ENCODE measurements around the gene RBMS3. TPM values are rescaled to one million over a fixed set of nuclear protein-coding genes. Genes with fewer than 3 reads are reported as not detected.

The RBMS3 gene
- total and polyA plus RNA-seq, 2 of the 8 experiments (the other 6 are each of a cell fraction or from before 2014, with no cell fraction given), result 3.7 to 6.9 TPM

- Histone ChIP-seq H3K4ac (replicated peaks; ENCODE audit: insufficient read length, low read depth, low read length) (no peak overlapping the region), H2AFZ (ENCODE audit: low read length) (no peak overlapping the region), H2BK5ac (ENCODE audit: low read depth, low read length) (no peak overlapping the region), H4K91ac (replicated peaks; ENCODE audit: insufficient read length, low read length) (no peak overlapping the region), H3K23ac (ENCODE audit: insufficient read length) (no peak overlapping the region), H3K56ac (replicated peaks; ENCODE audit: insufficient read length, low read depth, low read length) (no peak overlapping the region), H3K36me3 (ENCODE audit: control insufficient read depth in 2 of 4, insufficient read depth in 4 of 4, low read length in 3 of 4) (no peaks in the 10 kb centered on the region), H2BK20ac (ENCODE audit: low read length) (no peak overlapping the region), H3K4me2 (ENCODE audit: insufficient read depth in 1 of 2, low read depth in 2 of 2, low read length in 2 of 2) (no peak overlapping the region), H3K14ac (ENCODE audit: insufficient read length) (no peak overlapping the region), H2BK15ac (ENCODE audit: low read length) (no peak overlapping the region), H3K23me2 (ENCODE audit: low read depth, low read length) (no peaks in the 10 kb centered on the region), H3K9me3 (ENCODE audit: insufficient read depth in 2 of 2, low read depth in 1 of 2, low read length in 1 of 2) (no peaks in the 10 kb centered on the region), H3K79me2 (ENCODE audit: control insufficient read depth in 1 of 2, insufficient read depth in 2 of 2, low read length in 2 of 2) (no peaks in the 10 kb centered on the region), H2AK5ac (ENCODE audit: low read depth, low read length) (no peak overlapping the region), H3K4me1 (replicated peaks in 1 of 4; ENCODE audit: control insufficient read depth in 3 of 4, insufficient read depth in 4 of 4, low read length in 3 of 4) (peaks cover 0 to 4% (median 1%) of the 10 kb centered on the region in 4 experiments; a peak in 2 of 7 replicates), H2BK12ac (ENCODE audit: low read depth, low read length) (no peak overlapping the region), H3K9ac (replicated peaks in 1 of 4; ENCODE audit: extremely low read depth in 1 of 4, low read depth in 3 of 4, low read length in 3 of 4) (no peak overlapping the region), H3K4me3 (ENCODE audit: extremely low read depth in 1 of 4, insufficient read depth in 2 of 4, low read depth in 3 of 4, low read length in 4 of 4) (no peak overlapping the region), H4K20me1 (replicated peaks in 1 of 2; ENCODE audit: control insufficient read depth in 1 of 2, insufficient read depth in 2 of 2, low read length in 2 of 2) (no peaks in the 10 kb centered on the region), H4K5ac (ENCODE audit: insufficient read length, low read depth, low read length) (no peak overlapping the region), H4K8ac (ENCODE audit: extremely low read depth, insufficient read depth, low read length) (no peak overlapping the region), H3K27ac (ENCODE audit: low read depth, low read length) (no peak overlapping the region), H3K27me3 (replicated peaks in 1 of 4; ENCODE audit: control insufficient read depth in 3 of 4, extremely low read depth in 1 of 4, insufficient read depth in 3 of 4, low read length in 3 of 4) (no peaks in the 10 kb centered on the region), H2BK120ac (replicated peaks; ENCODE audit: low read depth, low read length) (no peak overlapping the region), H3K18ac (ENCODE audit: extremely low read depth, low read length) (no peak overlapping the region), H3K79me1 (ENCODE audit: low read depth, low read length) (no peaks in the 10 kb centered on the region)
- FAIRE-seq, result no peak
- ChIA-PET POLR2A (ENCODE audit: partially characterized antibody) (no interaction called here), CTCF (ENCODE audit: partially characterized antibody) (no interaction called here)
- WGBS, 2 experiments (ENCODE audit: extremely low coverage in 1 of 2, insufficient coverage in 1 of 2, insufficient read length in 1 of 2, insufficient replicate concordance in 2 of 2, low coverage in 1 of 2, low lambda C conversion rate in 2 of 2, missing lambda C conversion rate in 1 of 2), result 69% methylated on average over 2 of the region's 2 CpGs; no CpG with 5 or more reads in 1 of the 2 experiments
- no peak for DNase-seq (ENCODE audit: low read depth in 1 of 2, low spot score in 2 of 2)
- TF ChIP-seq CTBP2 (IDR thresholded peaks at IDR 0.05; ENCODE audit: borderline replicate concordance, insufficient read depth, insufficient read length, low read length) (no peak), SUZ12 (IDR thresholded peaks at IDR 0.05; ENCODE audit: low read length) (no peak), CREB1 (IDR thresholded peaks at IDR 0.05) (no peak), POLR2A (IDR thresholded peaks at IDR 0.05; ENCODE audit: control extremely low read depth in 1 of 2, low read depth in 2 of 2, low read length in 2 of 2) (no peak), EZH2 (IDR thresholded peaks at IDR 0.05; ENCODE audit: low read depth, low read length, severe bottlenecking) (no peak), RFX5 (IDR thresholded peaks at IDR 0.05; ENCODE audit: borderline replicate concordance, low read depth, low read length) (no peak), PHF8 (conservative IDR thresholded peaks at IDR 0.05; ENCODE audit: low read depth, low read length) (no peak), KDM1A (IDR thresholded peaks at IDR 0.05; ENCODE audit: borderline replicate concordance, low read length) (no peak), TAF1 (IDR thresholded peaks at IDR 0.05; ENCODE audit: low read depth, low read length) (no peak), SIN3A (conservative IDR thresholded peaks at IDR 0.05 in 1 of 2, IDR thresholded peaks at IDR 0.05 in 1 of 2; ENCODE audit: low read depth in 1 of 2, low read length in 2 of 2) (no peak), RXRA (IDR thresholded peaks at IDR 0.05; ENCODE audit: insufficient read depth, low read depth, low read length) (no peak)
These were observed 51.3 kb downstream of the RBMS3 start for GRCh38 chr3:29332195-29332637.
